Endodermal cell (in vitro differentiated cells): ENCODE measurements around the gene LYRM4. TPM values are rescaled to one million over a fixed set of nuclear protein-coding genes. Genes with fewer than 3 reads are reported as not detected.

Experiments used
- DNase-seq: peaks from one replicate; pipeline ENCODE4 v3.0.0-alpha.2; 2017
- H3K27ac ChIP-seq: 2 replicates; pipeline ENCODE4 v1.5.1; 2013; ENCODE audit warnings: mild to moderate bottlenecking, low read depth, low read length, moderate library complexity
- H3K27me3 ChIP-seq: 2 replicates; pipeline ENCODE4 v1.6.1; 2013; ENCODE audit warnings: mild to moderate bottlenecking, low read length, moderate library complexity; ENCODE audit not compliant: insufficient read depth, control insufficient read depth, poor library complexity, severe bottlenecking
- H3K36me3 ChIP-seq: 2 replicates; pipeline ENCODE4 v1.7.0; 2013; ENCODE audit warnings: mild to moderate bottlenecking, low read length, moderate library complexity; ENCODE audit not compliant: control insufficient read depth, insufficient read depth
- H3K4me1 ChIP-seq: one replicate; pipeline ENCODE4 v1.7.0; 2013; ENCODE audit warnings: low read length; ENCODE audit not compliant: control insufficient read depth, insufficient read depth
- H3K4me3 ChIP-seq: 2 replicates; pipeline ENCODE4 v1.5.1; 2013; ENCODE audit warnings: mild to moderate bottlenecking, low read length, moderate library complexity
- H3K9ac ChIP-seq: 2 replicates; pipeline ENCODE4 v1.6.1; 2013; ENCODE audit warnings: mild to moderate bottlenecking, low read length, moderate library complexity; ENCODE audit not compliant: poor library complexity, severe bottlenecking; ENCODE audit errors: extremely low read depth
- H3K9me3 ChIP-seq: 2 replicates; pipeline ENCODE4 v1.6.1; 2013; ENCODE audit warnings: mild to moderate bottlenecking, low read length, moderate library complexity; ENCODE audit not compliant: control insufficient read depth
- H3K27ac Mint-ChIP-seq: 2 replicates; pipeline ENCODE4 v1.8.0; 2020; ENCODE audit warnings: mixed read lengths
- H3K27me3 Mint-ChIP-seq: 2 replicates; pipeline ENCODE4 v1.8.0; 2021; ENCODE audit warnings: mild to moderate bottlenecking, mixed read lengths; ENCODE audit not compliant: insufficient read depth
- H3K36me3 Mint-ChIP-seq: 2 replicates; pipeline ENCODE4 v1.8.0; 2020; ENCODE audit warnings: low read depth, mixed read lengths
- H3K4me1 Mint-ChIP-seq: 2 replicates; pipeline ENCODE4 v1.8.0; 2020; ENCODE audit warnings: mixed read lengths
- H3K4me3 Mint-ChIP-seq: 2 replicates; pipeline ENCODE4 v1.8.0; 2020; ENCODE audit warnings: mild to moderate bottlenecking, moderate library complexity, mixed read lengths
- H3K9me3 Mint-ChIP-seq: 2 replicates; pipeline ENCODE4 v1.8.0; 2020; ENCODE audit warnings: mild to moderate bottlenecking, mixed read lengths
- CTCF ChIP-seq: fragments of 200-600 bp; sonication (generic); conservative IDR thresholded peaks from 2 replicates; pipeline ENCODE4 v1.5.0; 2021; ENCODE audit warnings: antibody characterized with exemption, mild to moderate bottlenecking
- whole genome bisulfite sequencing, 2 experiments: methylation state at CpG; one replicate each; pipeline versions ENCODE4 v1.1.5 to v1.1.7; 2013; ENCODE audit warnings: missing lambda C conversion rate in 2 of 2, mixed read lengths in 1 of 2; ENCODE audit not compliant: insufficient coverage in 1 of 2, insufficient read length in 1 of 2; 5-methylcytosine and 5-hydroxymethylcytosine counted together
- microRNA-seq: library from miRNA; unstranded; fragments of <30 nt; microRNA quantifications from one replicate; pipeline ENCODE4 v1.2.0, GENCODE V29; 2020; ENCODE audit warnings: borderline microRNAs expressed
- total RNA-seq, 2 donors: library from RNA; stranded (reverse); fragmentation: NEBNext Ultra II Directional in 1 of 2; extraction: Animal tissue kit (Norgen Biotek cat#: 25700) in 1 of 2; gene quantifications; 2 replicates in 1 of 2; 3 replicates in 1 of 2; pipeline ENCODE4 v1.2.1, GENCODE V29; 2021

LYRM4 gene
- total RNA-seq, 2 donors from 2014 or later = 32.1 to 44.3 TPM

DNA sequence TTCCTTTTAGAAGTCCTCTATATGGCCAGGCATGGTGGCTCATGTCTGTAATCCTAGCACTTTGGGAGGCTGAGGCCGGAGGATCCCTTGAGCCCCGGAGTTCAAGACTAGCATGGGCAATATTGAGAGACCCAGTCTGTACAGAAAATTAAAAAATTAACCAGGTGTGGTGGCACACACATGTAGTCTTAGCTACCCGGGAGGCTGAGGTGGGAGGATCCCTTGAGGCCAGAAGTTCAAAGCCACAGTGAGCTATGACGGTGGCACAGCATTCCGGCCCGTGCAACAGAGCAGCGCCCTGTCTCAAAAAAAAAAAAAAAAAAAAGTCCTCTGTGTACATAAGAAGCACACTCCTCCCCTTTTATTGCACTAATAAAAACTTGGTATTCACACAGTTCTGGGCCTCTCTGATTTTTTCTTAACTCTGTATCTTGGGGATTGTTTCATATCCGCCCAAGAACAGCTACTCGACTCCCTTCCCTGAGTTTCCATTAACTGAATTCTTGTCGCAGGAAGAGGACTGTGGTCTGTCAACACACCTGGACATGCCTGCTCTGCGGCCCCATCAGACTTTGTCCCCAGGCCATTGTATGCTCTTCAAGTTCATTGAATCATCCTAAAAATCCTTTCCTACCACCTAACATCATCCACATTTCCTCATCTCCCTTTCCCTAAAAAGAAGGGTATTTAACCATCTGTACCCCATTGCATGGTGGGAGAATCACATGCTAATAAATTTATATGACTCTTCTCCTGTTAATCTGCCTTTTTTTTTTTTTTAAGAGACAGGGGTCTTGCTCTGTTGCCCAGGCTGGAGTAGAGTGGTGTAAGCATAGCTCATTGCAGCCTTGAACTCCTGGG lies 201.5 kb downstream of the LYRM4 start:
- DNase-seq = no peak
- peaks cover 2% of the 10 kb centered on the region for H3K9me3 Mint-ChIP-seq

More for the DNA sequence above, 201.5 kb downstream of the LYRM4 start:
- Histone ChIP-seq H3K4me1 (no peaks in the 10 kb centered on the region), H3K27me3 (no peaks in the 10 kb centered on the region), H3K36me3 (no peaks in the 10 kb centered on the region), H3K27ac (no peak overlapping the region), H3K9ac (no peak overlapping the region), H3K4me3 (no peak overlapping the region), H3K9me3 (peaks cover 5% of the 10 kb centered on the region)
- Mint-ChIP-seq H3K4me3 (no peak overlapping the region), H3K27ac (no peak overlapping the region), H3K36me3 (no peaks in the 10 kb centered on the region), H3K4me1 (no peaks in the 10 kb centered on the region), H3K27me3 (no peaks in the 10 kb centered on the region)
- 94 to 97% methylated on average over 8 to 11 of the region's 11 CpGs for whole genome bisulfite sequencing, 2 experiments
- no peak for TF ChIP-seq CTCF

Small RNA genes lying within 50 kb of the gene (microRNA-seq; reads per million reads assigned to microRNA genes)
- 0.59 reads per million for gene MIR3691

Other genes starting within 250 kb of the LYRM4 start
- not detected for gene PPP1R3G, start 175.6 kb downstream of the LYRM4 start, total RNA-seq
- 10 to 100 TPM; 16.2 to 18.3 TPM for gene FARS2, start 563 bp upstream of the LYRM4 start, total RNA-seq